Measurements from ENCODE around the gene IL6R.

IL6R gene

GRCh38 chr1:154460695-154461260 lies 55.6 kb downstream of the IL6R start:
- Histone ChIP-seq H3K4me1 (ENCODE audit: low read length) (no peaks in the 10 kb centered on the region; the same call in 1 of the 2 replicates), H4K20me1 (ENCODE audit: insufficient read depth, low read length) (no peaks in the 10 kb centered on the region), H3K27me3 (ENCODE audit: low read depth, low read length) (no peaks in the 10 kb centered on the region), H3K4me3 (ENCODE audit: low read length) (no peak overlapping the region), H2AFZ (ENCODE audit: low read depth, low read length) (no peak overlapping the region), H3K79me2 (ENCODE audit: low read length) (no peaks in the 10 kb centered on the region), H3K4me2 (ENCODE audit: low read length) (no peak overlapping the region), H3K36me3 (replicated peaks; ENCODE audit: low read depth, low read length) (peaks cover 21% of the 10 kb centered on the region), H3K9me3 (ENCODE audit: insufficient read depth, low read length) (no peaks in the 10 kb centered on the region), H3K27ac (ENCODE audit: low read length) (no peak overlapping the region), H3K9ac (ENCODE audit: low read length) (no peak overlapping the region)
- no peak for TF ChIP-seq EZH2phosphoT487 (IDR thresholded peaks at IDR 0.05; ENCODE audit: low read depth)
- no peak for TF ChIP-seq CTCF (IDR thresholded peaks at IDR 0.05; ENCODE audit: low read depth, low read length)

DNA sequence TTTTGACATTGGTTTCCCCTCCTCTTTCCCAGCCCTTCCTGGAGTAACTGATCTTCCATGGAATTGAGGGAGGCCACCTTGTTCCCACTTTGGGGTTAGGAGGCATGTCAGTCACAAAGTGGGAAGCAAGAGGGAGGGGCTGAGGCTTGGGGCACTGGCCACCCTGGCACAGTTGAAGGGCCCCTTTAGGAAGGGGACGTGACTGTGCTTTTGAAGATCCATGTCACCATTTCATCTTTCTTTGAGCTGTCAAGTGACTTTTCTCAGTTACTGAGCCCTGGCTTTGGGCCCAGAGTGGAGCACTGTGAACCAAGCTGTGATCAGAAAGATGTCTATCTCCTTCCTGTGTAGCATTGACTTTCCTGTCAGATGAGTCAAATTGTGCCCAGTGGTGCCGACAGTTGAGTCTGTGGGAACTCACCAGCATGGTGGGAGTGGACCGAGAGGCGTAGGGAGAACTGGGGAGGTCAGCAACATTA lies 58.4 kb downstream of the IL6R start:
- no peaks in the 10 kb centered on the region for H3K27me3 ChIP-seq (ENCODE audit: low read depth, low read length)
- H3K4me1 ChIP-seq (ENCODE audit: low read length), result peaks cover 8% of the 10 kb centered on the region; the same call in 1 of the 2 replicates
- H3K4me2 ChIP-seq (ENCODE audit: low read length), result no peak overlapping the region
- H3K27ac ChIP-seq (ENCODE audit: low read length), result no peak overlapping the region
- H3K9ac ChIP-seq (ENCODE audit: low read length), result no peak overlapping the region
- TF ChIP-seq EZH2phosphoT487 (IDR thresholded peaks at IDR 0.05; ENCODE audit: low read depth), result no peak
- TF ChIP-seq CTCF (IDR thresholded peaks at IDR 0.05; ENCODE audit: low read depth, low read length), result no peak
- H3K36me3 ChIP-seq (replicated peaks; ENCODE audit: low read depth, low read length), result peaks cover 8% of the 10 kb centered on the region
- no peaks in the 10 kb centered on the region for H3K9me3 ChIP-seq (ENCODE audit: insufficient read depth, low read length)
- H3K4me3 ChIP-seq (ENCODE audit: low read length), result no peak overlapping the region
- H2AFZ ChIP-seq (ENCODE audit: low read depth, low read length), result no peak overlapping the region
- H3K79me2 ChIP-seq (ENCODE audit: low read length), result no peaks in the 10 kb centered on the region
- no peaks in the 10 kb centered on the region for H4K20me1 ChIP-seq (ENCODE audit: insufficient read depth, low read length)

GRCh38 chr1:154465621-154466195 lies 60.6 kb downstream of the IL6R start:
- Histone ChIP-seq H3K79me2 (ENCODE audit: low read length) (no peaks in the 10 kb centered on the region), H4K20me1 (ENCODE audit: insufficient read depth, low read length) (no peaks in the 10 kb centered on the region), H3K9me3 (ENCODE audit: insufficient read depth, low read length) (no peaks in the 10 kb centered on the region), H3K27me3 (ENCODE audit: low read depth, low read length) (no peaks in the 10 kb centered on the region), H3K4me3 (ENCODE audit: low read length) (no peak overlapping the region), H2AFZ (ENCODE audit: low read depth, low read length) (no peak overlapping the region), H3K9ac (ENCODE audit: low read length) (no peak overlapping the region), H3K4me1 (ENCODE audit: low read length) (peaks cover 8% of the 10 kb centered on the region; the same call in 1 of the 2 replicates), H3K36me3 (replicated peaks; ENCODE audit: low read depth, low read length) (peaks cover 4% of the 10 kb centered on the region), H3K4me2 (ENCODE audit: low read length) (no peak overlapping the region), H3K27ac (ENCODE audit: low read length) (no peak overlapping the region)
- TF ChIP-seq CTCF (IDR thresholded peaks at IDR 0.05; ENCODE audit: low read depth, low read length) (no peak), EZH2phosphoT487 (IDR thresholded peaks at IDR 0.05; ENCODE audit: low read depth) (no peak)

DNA sequence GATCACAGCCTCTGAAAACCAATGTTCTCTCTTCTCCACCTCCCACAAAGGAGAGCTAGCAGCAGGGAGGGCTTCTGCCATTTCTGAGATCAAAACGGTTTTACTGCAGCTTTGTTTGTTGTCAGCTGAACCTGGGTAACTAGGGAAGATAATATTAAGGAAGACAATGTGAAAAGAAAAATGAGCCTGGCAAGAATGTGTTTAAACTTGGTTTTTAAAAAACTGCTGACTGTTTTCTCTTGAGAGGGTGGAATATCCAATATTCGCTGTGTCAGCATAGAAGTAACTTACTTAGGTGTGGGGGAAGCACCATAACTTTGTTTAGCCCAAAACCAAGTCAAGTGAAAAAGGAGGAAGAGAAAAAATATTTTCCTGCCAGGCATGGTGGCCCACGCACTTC lies 61.1 kb downstream of the IL6R start:
- Histone ChIP-seq H3K4me1 (ENCODE audit: low read length) (peaks cover 10% of the 10 kb centered on the region), H3K4me2 (ENCODE audit: low read length) (no peak overlapping the region), H3K27me3 (ENCODE audit: low read depth, low read length) (no peaks in the 10 kb centered on the region)

More for the DNA sequence above, 61.1 kb downstream of the IL6R start:
- Histone ChIP-seq H3K4me3 (ENCODE audit: low read length) (no peak overlapping the region), H3K9ac (ENCODE audit: low read length) (no peak overlapping the region), H3K27ac (ENCODE audit: low read length) (no peak overlapping the region), H4K20me1 (ENCODE audit: insufficient read depth, low read length) (no peaks in the 10 kb centered on the region), H2AFZ (ENCODE audit: low read depth, low read length) (no peak overlapping the region), H3K9me3 (ENCODE audit: insufficient read depth, low read length) (no peaks in the 10 kb centered on the region), H3K79me2 (ENCODE audit: low read length) (no peaks in the 10 kb centered on the region), H3K36me3 (replicated peaks; ENCODE audit: low read depth, low read length) (peaks cover 4% of the 10 kb centered on the region)
- TF ChIP-seq EZH2phosphoT487 (IDR thresholded peaks at IDR 0.05; ENCODE audit: low read depth) (no peak), CTCF (IDR thresholded peaks at IDR 0.05; ENCODE audit: low read depth, low read length) (no peak)

All from OCI-LY3 (cell line).